Transverse colon (tissue), 1 donor: ENCODE data around the gene UBTF.

Source experiments
- EP300 ChIP-seq: sonication (generic); formaldehyde crosslinking; IDR thresholded peaks from one replicate; pipeline ENCODE4 v1.6.1; 2017; ENCODE audit warnings: antibody characterized with exemption, low read depth
- POLR2A ChIP-seq: fragments of 450-650 bp; IDR thresholded peaks from one replicate; pipeline ENCODE4 v1.6.1; 2016; ENCODE audit warnings: antibody characterized with exemption, mild to moderate bottlenecking, moderate library complexity

DNA sequence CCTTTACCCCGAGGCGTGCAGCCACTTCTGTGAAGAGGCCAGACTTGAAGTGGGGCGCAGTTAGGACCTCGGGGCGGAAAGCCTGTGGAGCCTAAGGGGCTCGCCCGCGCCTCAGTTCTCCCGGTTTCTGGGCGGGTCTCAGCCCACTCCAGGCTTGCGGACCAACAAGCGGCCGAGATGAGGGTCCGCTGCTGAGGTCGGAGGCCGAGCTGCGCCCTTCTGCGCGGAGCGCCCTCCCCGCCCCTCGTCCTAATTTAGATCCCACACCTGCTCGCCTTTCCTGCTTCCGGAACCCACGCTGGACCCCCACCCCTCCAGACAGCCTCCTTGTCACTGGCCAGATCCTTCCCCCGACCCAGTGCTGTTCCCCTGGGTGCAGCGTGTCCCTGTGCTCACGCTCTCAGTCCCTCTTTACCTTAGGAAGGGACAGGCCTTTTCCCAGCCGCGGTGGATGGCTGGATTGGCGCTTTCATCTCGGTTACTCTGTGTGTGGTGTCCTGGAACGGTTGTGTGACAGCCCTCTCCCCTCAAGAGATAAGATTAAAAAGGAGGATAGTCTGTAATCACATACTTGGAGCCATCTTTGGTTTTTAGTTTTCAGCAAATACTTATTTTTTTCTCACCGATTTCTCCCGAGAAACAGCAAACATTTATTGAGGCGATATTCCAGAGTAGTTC, 18.9 kb downstream of the UBTF start:
- TF ChIP-seq POLR2A (peak; percentile 67), EP300 (no peak)
